ENCODE results near the gene ATPAF2.
A peak's percentile ranks its signal among the peaks of the same experiment; 100 is the strongest.

ATPAF2 gene

DNA sequence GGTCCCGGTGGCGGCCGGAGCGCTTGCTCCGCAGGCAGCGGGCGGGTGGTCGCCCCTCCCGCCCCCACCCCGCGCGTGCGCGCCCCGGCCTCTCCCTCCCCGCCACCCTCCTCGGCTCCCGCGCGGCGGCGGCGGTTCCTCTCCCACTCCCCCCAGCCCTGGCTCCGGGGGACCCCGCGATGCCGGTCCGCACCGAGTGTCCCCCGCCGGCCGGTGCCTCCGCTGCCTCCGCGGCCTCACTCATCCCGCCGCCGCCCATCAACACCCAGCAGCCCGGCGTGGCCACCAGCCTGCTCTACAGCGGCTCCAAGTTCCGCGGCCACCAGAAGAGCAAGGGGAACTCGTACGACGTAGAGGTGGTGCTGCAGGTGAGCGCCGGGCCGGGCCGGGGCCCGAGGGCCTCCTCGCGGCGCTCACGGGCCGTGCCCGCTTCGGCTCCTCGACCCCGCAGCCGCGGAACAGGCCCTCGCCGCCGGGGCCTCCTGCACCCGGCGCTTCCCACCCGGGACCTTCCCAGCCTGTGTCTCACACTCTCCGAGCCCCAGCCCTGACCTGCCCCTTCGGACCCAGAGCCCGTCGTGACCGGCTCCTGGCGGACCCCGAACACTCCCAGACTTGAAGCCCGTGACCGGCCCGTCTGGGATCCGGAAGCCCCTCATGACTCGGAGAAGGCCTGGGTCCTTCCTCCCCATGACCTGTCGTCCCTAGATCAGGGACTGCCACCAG lies 730 bp upstream of the ATPAF2 start:
- peak; percentile 49 for DNase-seq

DNA sequence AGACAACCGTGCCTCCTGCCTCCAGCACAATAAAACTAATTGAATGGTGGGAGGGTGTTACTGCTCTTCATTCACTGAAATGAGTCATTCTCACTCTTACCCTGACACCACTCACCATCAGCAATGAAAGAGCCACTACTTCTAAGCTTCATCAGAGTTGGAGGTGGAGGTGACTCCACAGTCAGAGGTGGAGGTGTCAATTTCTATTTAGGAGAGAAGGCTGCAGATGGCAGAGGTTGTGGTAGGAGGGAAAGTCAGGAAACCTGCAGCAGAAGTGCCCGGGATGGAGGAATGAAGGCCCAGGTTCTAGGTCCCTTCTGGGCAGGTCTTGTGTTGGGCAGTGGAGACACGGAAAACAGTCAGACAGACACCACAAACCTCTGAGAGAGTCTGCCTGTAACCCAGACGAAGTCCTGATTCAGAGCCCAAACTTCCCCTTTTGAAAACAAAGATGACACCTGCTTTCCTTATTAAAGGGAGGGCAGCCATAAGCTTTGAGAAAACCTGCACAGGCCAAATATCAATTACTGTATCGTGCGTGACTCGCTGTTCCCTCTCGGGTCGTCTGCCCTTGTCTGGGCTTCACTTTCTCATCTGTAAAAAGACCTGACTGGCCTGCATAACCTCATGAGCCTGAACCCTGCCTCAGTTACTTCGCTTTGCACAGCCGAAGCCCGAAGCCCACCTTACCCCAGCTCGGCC lies 668 bp downstream of the ATPAF2 start:
- no peak for DNase-seq

DNA sequence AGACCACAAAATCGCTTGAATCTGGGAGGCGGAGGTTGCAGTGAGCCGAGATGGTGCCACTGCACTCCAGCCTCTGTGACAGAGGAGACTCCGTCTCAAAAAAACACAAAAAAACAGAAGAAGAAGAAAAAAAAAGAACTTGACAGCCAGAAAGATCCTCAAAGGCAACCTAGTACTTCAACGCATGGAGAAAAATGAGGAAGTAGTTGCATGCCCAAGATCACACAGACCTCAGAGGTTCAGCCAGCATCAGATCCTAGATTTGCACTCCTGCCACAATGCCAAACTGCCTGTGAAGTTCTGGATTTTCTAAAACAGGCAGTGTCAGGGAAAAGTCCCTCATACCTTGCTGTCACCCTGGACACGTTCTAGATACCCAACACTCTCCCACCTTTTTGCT lies 1.5 kb downstream of the ATPAF2 start:
- DNase-seq: no peak

- no peak for DNase-seq
Measured at GRCh38 chr17:18035704-18036103, 3.3 kb downstream of the ATPAF2 start.

DNA sequence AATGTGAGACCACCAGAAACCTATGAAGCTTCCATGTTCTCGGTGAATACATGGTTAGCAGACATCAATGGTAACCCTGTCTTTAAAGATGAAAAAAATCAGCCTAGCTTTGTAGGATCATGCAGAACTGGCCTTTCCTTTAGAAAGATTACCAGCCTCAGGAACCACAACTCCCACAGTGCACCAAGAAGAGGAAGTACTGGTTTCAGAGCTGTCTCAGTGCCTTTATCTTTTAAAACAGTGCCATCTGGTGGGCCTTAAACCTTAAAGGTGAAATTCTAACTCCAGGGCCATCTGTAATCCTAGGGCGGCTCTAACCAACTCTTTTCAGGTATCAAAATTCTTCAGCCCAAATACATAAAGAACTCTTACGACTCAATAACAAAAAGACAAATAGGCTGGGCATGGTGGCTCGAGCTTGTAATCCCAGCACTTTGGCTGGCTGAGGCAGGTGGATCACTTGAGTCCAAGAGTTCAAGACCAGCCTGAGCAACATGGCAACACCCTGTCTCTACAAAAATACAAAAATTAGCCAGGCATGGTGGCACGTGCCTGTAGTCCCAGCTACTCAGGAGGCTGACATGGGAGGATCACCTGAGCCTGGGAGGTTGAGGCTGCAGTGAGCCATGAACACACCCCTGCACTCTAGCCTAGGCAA lies 5.4 kb downstream of the ATPAF2 start:
- DNase-seq: peak; percentile 70

DNA sequence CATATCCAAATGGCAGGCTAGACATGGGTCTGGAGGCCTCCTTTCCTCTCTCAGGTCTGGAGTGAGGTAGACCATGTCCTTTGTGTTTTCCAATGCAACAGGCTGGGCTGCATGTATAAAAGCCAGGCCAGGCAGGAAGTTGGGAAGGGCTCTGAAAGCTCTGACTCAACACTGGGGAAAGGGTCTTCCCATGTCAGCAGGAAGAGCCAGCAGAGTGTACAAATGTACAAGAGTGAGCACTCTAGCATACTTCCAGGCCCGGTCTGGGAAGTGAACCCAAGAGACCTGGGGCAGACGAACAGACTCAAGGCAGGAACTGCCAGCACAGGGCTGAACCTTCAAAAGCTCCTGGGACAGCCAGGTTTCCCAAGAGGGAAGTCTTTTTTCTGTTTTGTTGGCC lies 7.0 kb downstream of the ATPAF2 start:
- DNase-seq: no peak

GRCh38 chr17:18028952-18029540 lies 9.9 kb downstream of the ATPAF2 start:
- no peak for DNase-seq

- DNase-seq: no peak
Measured at GRCh38 chr17:18028114-18028951, 10.6 kb downstream of the ATPAF2 start.

DNA sequence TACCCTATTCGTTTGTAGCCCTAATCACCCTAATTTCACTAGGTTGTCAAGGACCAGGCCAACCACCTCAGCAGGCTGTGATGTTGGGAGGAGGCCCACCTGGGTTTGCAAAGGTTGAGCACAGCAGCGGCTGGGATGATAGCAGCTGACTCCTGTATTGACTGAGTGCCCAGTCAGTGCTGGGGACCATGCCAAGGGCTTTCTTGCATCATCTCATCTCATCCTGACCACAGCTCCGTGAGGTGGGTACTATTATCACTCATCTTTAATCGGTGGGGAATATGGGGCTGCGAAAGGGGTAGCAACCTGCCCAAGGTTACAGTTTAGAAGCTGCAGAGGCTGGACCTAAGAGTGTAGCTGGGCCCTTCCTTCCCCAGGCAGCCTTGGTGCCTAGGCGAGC lies 11.7 kb downstream of the ATPAF2 start:
- no peak for DNase-seq

DNA sequence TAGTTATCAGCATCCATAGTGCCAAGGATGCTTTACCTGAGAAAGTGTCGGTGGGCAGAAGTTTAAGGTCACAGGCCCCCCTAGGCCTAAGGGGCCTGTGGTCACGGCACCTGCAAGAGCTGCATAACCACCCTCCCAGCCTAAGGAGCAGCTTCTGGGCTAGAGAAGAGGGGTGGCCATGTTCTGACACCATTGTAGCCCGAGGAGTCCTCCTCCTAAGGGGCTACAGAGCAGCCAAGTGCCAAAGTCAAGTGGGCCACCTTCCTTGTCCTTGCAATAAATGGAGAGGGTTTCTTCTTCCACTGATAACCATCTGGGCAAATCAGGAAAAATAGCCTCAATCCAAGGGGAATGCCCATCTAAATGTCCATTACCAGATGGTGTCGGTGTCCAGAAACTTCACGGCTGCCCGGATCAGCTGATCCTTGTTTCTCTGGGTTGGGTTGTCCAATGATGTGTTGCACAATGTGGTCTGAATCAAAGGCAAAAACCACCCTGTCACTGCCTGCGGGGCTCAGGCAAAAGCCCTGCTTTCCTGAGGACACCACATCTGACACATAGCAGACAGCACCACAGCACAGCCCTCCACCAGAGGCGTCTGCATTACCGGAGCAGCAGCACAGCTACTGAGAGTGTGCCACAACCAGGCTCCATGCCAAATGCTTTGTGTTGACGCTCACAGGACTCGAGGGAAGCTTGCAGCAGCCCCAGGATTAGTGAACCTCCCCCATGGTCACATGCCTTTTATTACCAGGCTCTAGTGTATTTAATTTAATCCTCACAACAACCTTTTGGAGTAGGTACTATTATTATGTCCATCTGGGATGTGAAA lies 12.8 kb downstream of the ATPAF2 start:
- DNase-seq: no peak

DNA sequence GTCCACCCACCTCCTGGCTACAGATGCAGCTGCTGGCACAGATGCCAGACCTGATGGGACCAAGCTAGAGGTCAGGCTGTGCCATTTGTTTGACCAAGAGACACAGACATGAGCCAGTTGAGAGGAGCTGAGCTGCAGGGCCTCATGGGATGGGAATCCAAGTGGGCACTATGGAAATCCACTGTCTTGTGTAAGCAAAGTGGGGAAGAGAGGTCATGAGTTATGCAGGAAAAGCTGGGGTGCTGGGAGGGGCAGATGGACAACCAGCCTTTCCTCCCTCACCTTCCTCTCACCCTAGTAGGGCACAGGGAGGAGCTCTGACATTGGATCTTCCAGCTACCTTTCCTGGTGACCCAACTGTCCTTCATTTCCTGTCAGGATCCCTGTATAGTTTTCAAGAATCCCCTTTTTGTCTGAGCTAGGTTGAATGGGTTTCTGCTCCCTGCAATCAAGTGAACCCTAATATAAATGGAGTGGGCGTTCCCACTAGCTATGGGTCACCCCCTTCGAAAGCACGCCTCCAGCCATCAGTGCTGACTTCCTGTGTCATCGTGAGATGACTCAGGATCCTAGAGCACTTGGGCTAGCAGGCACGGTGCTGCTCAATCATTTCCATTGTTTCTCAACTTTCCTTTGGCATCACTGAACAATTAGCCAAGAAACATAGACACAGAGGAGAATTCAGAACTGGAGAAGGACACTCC lies 13.6 kb downstream of the ATPAF2 start:
- DNase-seq: no peak

GRCh38 chr17:18021372-18021771 lies 17.6 kb downstream of the ATPAF2 start:
- DNase-seq: no peak

GRCh38 chr17:18020971-18021370 lies 18.0 kb downstream of the ATPAF2 start:
- no peak for DNase-seq

DNA sequence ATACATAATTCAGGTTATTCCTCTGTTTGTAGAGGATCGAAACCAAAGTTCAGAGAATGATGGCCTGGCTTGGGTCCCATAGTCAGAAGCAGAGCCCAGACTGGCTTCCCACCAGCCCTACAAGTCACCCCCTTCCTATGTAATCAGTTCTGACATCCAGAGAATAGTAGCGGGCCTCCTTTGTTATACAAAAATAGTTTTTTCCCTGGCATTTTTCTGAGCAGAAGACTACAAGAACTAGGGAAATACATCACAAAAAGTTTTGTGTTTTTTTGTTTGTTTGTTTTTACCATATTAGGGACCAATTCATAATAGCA lies 19.2 kb downstream of the ATPAF2 start:
- no peak for DNase-seq

DNA sequence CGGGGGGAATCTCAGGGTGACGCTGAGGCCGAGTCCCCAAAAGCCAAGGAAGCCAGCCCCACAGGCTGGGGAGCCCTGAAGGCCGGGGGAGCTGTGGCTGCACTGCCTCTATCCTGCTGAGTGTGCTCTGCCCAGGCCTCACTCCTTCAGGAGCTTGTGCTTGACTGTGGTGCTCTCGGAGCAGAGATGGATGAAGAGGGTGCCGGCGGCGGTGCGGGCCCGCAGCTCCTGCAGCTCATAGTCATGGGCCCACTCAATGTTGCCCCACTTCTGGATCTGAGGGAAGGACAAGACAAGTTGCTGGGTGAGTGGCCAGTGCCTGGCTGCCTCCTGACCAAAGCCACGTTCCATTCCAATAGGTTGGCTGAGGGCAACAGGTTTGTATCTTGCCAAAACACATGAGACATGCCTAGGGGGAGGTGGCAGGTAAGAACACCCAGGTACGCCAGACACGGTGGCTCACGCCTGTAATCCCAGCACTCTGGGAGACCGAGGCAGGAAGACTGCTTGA lies 20.5 kb downstream of the ATPAF2 start:
- DNase-seq: no peak

DNA sequence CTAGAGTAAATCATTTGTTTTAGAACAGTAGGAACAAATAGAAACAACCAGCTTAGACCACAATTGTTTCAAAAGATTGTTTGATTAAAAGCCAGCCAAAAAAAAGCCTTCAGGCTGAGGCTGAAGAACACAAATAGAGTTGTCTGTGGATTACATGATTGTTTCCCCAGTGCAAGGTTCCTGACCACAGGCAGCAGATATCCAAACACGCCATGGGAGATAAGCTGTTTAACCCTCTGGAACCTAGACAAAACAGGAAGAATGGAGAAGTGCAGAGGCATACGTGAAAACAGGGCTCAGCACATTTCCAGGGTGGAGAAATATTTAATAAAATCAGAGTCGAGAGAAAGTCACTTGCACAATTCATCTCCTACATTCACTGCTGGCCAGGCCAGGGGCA lies 21.0 kb downstream of the ATPAF2 start:
- no peak for DNase-seq

DNA sequence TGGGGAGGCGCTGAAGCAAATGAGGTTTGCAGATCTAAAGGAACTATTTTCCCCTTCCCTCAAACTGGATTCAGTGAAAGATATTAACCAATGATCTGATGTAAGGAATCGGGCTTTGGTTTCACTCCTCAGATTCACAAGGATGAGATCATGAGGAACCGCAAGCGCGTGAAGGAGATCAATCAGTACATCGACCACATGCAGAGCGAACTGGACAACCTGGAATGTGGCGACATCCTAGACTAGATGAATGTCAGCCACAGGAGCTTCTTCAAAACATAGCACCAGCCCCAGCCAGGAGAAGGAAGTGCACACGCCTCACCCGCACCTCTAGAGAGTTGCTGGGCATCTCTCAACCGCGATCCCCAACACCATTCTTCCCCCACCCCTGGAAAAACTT lies 22.5 kb downstream of the ATPAF2 start:
- DNase-seq: no peak

GRCh38 chr17:18015593-18015992 lies 23.4 kb downstream of the ATPAF2 start:
- DNase-seq: no peak

DNA sequence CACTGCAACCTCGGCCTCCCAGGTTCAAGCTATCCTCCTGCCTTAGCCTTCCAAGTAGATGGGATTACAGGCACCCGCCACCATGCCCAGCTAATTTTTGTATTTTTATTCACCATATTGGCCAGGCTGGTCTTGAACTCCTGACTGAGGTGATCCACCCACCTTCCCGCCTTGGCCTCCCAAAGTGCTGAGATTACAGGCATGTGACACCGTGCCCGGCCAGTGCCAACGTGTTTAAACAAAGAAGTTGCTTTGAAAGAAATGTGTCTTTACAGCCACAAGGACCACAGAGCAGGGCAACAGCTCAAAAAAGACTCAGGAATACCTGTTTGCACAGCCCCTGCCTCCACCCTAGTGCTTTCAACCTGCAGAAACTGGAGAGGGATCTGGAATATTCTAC lies 25.0 kb downstream of the ATPAF2 start:
- DNase-seq: no peak

DNA sequence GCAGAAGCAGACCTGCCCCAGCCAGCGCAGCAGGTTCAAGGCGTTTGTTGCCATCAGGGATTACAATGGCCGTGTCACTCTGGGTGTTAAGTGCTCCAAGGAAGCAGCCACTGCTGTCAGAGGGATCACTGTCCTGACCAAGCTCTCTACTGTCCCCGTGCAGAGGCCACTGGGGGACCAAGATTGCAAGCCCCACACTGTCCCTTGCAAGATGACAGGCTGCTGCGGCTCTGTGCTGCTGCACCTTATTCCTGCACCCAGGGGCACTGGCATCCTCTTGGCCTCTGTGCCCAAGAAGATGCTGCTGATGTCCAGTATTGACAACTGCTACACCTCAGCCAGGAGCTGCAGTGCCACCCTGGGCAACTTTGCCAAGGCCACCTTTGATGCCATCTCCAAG lies 27.7 kb downstream of the ATPAF2 start:
- no peak for DNase-seq

Measured in femur (tissue), 1 donor.